NCI-H69 (cell line): ENCODE results near the gene GLCE.
"Not testable (repeated sequence)": the region's sequence is repeated elsewhere in the genome, so short reads cannot be mapped to it uniquely, and the experiment has no call there.

Source experiments
- DNase-seq: peaks from one replicate; lab custom pipeline; 2025; lab: John Stamatoyannopoulos, UW

GLCE gene

DNA sequence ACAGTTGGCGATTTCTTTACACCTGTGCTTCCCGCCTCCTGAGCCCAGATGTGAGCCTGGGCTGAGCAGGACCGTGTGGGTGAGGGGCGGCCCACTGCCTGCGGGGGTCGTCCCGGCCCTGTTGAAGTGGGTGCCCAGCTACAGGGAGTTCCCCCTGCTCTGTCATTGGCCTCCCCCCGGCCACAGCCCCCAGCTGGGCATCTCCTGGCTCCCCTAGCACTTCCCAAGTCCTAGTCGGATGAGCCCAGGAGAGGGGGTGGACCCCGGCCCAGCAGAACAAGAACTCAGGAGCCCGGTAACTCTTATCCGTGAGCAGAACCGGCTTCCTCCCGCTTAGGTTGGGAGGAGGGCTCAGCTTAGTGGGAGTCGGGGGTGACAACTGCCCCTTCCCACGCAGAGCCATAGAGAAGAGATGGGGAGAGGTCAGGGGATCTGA is 139.0 kb downstream of the GLCE start:
- DNase-seq = no peak

DNA sequence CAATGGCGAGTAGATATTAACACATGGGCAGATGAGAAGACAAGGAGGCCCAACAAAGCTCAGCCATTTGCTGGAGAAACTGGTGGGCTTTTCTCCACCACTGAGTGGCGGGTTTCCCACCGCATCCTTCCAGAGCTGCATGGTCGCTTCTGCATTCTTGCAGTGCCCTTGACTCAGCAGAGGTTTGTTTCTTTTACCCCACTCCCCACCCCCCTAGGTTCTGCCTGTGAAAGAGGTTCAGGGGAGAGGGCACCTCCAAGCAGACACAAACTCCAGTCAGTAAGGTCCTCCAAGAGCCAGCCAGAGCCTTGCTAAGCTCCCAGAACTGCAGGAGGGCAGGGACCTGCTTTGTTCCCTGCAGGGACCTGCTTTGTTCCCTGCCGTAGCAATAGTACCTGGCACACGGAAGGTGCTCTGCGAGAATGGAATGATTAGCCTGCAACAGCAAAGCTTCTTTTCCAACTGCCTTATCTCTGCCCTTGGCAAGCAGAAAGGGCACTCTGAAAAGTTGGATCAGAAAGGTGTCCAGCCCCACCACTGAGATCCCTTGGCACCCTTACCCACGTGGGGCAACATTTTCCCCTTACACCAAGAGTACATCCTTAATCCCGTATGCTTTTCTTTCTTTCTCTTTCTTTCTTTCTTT is 139.6 kb downstream of the GLCE start:
- DNase-seq = peak; percentile 63

DNA sequence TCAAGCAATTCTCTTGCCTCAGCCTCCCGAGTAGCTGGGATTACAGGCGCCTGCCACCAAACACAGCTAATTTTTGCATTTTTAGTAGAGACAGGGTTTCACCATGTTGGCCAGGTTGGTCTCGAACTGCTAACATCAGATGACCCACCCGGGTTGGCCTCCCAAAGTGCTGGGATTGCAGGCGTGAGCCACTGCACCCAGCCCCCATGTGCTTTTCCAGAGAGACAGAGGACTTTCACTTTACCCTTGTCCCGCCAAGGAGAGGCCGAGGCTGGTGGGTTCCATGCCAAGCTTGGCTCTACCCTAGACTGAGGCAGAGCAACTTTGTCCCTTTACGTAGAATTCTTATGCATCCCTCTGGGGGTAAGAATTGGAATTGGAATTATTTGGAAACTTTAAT is 140.7 kb downstream of the GLCE start:
- DNase-seq = not testable (repeated sequence)

DNA sequence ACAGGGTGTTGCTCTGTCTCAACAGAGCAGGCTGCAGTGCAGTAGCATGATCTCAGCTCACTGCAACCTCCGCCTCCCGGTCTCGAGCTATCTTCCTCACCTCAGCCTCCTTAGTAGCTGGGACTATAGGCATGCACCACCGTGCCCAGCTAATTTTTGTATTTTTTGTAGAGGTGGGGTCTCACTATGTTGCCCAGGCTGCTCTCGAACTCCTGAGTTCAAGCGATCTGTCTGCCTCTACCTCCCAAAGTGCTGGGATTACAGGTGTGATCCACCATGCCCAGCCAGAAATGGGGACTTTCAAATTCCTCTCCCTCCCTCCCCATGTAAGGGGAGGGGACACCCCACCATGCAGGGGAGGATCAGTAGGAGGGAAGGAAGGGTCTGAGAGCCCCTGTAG is 141.7 kb downstream of the GLCE start:
- not testable (repeated sequence) for DNase-seq

DNA sequence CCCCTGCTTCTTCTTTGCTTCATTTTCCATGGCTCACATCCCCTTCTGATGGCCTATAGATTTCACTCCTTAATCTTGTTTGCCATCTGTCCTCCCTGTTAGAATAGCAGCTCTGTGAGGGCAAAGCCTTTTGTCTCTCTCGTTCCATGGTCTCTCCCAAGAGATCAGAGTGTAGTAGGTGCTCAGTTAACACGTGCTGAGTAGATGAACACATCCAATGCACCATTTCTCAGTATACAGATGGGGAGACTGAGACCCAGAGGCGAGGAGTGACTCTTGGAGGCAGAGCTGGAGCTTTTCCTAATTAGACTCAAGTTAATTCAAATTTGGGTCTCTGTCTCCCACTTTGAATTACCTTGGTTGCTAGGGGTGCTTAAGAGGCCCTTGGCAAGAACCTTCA is 142.5 kb downstream of the GLCE start:
- no peak for DNase-seq

DNA sequence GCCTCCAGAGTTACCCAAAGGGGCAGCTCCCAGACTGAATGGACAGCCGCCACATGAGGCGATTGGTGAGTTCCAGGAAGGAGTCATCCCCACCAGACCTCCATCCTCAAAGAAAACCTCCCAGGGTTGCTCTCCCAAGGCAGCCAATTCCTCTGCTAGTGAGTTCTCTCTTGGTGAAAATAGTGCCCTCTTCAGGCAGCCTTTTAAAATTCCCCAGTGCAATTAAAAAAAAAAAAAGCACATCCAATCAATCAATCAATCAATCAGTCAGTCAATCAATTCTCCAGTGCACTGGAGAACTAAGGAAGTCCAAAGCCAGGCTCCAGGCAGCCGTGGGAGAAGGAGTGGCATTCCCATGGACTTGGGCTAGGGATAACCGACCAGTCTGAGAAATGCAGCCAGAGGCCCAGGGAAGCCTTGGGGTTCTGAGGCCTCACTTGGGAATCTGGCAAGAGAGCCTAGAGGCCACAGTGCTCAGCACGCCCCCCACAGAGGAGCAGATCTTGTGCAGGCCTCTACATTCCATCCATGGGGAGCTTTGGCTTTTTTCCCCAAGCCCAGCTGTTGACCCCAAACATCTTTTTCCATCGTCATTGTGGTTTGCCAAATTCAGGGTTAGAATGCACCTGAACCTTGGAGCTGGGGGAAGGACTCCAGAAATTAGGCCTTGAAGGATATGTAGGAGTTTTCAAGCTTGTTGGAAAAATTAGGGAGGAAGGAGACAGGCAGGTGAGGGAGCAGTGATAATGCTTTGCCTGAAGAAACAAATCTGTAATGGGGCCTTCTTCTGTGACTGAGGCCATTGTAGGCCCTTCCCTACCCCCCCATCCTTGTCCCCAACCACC is 143.1 kb downstream of the GLCE start:
- DNase-seq = peak; percentile 10

DNA sequence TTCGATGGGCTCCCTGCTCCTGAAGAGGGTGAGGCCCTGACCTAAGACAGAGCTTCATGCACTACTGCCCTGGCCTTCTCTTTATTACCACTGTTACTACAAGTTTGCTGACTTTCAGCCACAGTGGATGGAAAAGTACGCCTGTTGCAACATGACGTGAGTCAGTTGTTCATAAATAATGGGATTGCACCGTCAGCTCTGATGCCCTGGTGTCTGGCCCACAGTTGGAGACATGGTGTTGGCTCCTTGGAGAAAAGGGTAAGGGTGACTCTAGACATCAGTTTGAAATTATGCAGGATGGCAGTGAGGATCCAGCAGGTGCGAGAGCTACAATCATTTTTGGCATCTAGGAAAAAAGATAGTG is 143.7 kb downstream of the GLCE start:
- DNase-seq = no peak

DNA sequence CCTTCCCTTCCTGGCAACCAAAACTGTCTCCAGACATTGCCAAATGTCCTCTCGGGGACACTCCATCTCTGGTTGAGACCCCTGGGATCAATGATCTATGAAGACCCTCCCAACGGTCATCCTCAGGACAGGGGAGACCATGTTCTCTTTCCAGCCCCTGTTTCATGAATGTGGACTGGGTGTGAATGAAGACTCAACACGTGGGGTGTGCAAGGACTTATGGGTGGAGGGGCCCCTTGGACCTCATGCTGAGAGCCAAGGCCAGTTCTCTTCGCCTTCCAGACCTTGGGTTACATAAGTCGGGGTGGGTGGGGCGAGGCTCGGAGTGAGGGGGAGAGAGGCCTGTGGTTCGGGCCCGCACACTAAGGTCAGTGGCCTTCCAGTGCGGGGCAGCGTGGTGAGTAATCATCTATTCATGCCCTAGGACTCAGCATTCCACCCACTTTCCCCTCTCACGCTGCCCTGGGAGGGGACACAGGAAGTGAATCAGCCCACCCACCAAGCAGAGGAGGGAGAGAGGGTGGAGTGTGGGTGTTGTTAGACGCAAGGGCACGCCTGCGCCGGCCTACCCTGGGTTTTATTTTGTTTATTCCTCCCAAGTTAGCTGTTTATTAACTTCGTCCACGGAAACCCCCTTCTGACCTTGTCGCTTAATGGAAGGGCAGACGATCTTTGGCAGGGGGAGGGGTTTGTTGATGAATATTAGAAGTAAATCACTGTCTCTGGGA is 144.9 kb downstream of the GLCE start:
- DNase-seq = no peak

DNA sequence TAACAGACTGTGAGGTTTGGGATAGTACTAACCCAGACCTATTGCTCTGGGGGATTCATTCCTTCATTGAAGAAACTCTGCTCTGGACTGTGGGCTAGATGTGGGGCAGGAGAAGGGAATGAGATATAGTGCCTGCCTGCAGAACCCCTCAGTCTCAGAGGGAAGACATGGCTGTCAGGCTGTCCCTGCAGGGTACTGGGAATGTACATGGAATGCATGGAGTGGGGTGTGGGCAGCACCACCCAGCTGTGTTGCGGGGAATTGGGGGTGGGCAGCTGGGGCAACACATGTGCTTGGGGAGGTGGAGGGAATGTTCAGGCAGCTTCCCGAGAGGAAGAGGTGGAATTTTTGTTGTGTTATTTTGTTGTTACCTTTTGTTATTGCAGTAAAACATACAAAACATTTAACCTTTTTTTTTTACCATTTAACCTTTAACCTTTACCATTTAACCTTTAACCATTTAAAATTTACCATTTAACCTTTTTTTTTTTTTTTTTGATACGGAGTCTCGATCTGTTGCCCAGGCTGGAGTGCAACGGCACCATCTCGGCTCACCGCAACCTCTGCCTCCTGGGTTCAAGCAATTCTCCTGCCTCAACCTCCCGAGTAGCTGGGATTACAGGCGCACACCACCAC is 145.6 kb downstream of the GLCE start:
- no peak for DNase-seq

DNA sequence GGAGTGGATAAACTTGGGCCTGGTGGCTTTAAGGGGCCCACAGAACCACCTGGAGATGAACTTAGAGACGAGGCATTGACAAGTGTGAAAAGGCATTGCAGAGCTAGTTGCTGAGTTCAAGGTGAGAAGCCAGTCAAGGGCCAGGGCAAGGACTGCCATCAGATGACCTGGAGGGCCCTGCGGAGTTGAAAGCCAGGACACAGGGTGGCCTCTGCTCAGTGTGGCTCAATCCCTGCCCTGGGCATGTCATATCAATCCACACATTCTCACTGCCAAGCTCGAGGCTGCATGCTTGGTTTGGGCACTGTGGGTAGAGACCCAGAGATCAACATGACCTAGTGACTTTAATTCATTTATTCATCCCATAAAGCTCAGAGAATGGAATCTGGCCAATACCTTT is 147.5 kb downstream of the GLCE start:
- no peak for DNase-seq

DNA sequence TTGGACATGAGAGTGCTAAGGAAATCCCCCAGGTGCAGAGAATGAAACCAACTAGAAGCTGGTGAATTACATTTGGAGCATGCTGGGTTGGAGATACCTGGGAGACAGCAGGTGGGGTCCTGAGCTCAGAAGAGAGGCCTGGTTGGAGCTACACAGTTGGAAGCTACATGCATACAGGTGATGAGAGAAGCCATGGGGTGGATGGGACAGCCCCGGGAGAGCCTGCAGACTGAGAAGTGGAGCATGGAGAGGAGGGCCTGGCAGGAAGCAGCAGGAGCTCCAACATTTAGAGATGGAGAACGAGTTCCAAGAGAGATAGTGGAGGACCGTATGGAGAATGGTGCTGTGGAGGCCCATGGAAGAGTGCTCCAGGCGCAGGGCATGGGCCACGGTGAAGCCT is 148.5 kb downstream of the GLCE start:
- DNase-seq = no peak

DNA sequence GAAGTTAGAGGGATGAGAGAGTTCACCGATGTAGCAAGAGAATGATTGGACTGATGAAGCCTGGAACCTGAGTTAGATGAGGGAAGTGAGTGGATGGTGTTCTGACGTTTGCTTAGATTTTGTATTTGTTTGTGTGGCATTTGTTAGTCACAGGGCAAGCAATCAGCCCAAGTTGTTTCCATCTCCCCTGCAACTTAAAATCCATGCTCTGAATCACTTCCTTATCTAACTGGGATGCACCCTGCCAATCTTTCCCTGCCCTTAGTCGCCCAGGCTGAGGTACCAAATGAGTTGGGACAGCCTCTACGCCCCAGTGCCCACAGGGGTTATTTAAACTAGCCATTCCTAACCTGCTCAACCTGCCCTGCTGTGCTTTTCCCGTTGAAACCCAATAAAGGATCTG is 150.9 kb downstream of the GLCE start:
- no peak for DNase-seq

DNA sequence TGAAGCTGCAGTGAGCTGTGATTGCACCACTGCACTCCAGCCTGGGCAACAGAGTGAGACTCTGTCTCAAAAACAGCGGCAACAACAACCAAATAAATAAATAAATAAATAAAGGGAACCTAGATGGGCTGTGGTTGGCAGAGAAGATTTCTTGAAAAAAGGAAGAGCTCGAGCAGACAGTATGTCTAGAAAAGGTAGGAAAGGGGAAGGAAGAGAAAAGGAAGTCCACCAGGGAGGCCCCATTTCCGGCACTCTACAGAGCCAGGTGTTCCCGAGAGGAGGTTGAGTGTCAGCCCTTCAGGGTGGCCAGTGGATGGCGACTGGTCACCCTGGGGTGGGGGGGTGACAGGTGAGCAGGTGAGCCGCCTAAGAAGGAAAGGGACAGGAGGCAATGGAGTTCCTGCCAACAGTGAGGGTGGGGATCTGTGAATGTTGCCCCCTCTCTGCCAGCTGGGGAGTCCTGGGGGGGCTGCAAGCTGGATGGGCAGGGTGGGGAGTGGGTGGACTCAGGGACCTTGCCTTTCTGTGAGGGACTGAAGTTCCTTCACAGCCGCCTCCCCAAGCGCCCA is 153.1 kb downstream of the GLCE start:
- DNase-seq = no peak

DNA sequence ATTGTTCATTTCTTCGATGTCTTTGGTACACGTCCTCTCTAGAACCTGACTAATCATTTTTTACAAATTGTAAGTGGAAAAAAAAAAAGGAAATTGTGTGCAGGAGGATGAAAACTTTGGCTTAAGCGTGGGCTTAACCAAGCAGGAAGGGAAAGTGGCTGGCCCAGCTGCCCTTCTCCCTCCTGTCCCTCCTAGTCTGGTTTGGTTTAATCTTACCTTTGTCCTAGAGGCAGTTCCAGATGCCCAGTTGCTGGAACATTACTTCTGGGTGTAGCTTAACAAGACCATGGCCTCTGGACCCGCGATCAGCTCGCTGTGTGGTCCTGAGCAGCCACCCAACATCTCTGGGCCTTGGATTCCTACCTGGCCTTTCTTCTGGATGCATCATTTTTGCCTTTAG is 153.7 kb downstream of the GLCE start:
- no peak for DNase-seq

DNA sequence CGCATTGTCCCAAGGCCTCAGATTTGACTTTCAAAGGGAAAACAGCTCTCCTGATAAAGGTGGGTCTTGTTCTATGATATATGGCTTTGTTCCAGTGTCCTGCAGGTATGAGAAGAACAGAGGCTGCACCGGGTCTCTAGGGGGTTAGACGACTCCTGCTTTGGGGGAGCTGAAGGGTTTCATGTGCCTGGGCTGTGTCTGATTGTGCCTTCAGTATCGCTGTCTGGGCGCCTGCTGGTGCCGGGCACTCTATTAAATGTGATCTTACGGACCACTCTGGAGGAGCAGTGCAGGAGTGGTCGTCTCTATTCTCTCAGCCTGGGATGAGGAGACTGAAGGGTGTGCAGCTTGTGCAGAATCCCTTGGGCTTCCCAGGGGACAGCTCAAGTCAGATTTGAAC is 154.3 kb downstream of the GLCE start:
- no peak for DNase-seq

DNA sequence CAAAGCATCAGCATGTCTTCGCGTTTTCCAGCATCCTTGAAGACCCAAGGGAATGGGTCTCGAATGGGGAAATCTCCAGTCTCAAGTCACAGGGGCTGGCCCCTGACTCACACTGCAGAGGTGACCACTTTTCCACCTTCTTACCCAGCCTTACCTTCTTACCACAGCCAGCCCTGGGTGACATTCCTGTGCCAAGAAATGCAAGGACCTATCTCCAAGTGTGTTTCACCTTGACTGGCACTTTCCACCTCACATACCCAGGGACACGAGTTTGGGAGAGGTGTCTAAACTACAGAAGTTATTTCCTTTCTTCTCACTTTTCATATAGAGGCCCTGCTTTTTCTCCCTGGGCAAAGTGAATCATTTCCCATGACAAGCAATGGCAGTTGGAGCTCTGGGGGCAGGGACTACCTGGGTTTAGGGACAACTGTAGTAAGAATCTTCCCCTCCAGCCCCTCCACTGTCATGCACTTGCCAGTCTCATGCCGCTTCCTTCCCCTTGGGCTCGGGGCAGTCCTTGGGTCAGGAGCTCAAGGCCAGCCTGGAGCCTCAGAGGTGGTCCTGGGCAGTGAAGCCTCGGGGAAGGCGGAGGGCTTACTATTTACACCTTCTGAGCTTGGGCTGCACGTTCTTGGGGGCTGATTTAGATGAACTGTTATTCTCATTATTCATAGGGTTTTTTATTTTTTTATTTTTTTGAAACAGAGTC is 155.1 kb downstream of the GLCE start:
- no peak for DNase-seq

DNA sequence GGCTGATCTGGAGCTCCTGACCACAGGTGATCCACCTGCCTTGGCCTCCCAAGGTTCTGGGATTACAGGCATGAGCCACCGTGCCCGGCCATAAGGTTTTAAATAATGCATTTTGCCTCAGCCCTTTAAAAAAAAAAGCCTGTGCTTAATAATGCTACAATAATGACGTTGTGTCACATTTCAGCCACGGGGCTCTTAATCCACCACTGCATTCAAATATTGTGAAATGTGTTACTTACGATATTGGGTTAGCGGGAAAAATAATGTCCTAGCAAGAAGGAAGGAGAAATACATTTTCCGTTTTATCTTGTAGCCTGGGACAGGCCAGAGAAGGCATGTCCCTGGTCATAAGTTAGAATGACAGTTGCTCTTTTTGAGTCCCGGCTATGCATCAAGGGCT is 155.9 kb downstream of the GLCE start:
- no peak for DNase-seq

DNA sequence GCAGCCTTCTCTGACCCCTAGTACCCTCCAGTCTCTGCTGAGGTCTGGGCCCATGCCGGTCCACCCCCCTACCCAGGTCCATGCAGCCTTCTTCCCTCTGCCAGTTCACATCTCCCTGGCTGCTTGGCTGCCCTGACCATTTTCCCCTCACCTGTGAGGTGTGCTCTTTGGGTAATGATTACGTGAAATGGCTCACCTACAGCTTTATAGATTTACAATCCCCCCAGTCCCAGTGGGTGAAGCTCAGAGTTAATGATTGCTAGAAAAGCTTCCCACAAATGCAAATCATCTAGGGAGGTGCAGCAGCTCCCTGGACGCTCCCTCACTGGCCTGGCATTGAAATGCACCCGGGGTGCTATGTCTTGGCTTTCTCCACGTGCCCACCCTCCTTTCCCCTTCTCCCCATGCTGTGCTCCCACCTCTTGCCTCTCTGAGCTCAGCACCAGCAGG is 157.0 kb downstream of the GLCE start:
- no peak for DNase-seq

DNA sequence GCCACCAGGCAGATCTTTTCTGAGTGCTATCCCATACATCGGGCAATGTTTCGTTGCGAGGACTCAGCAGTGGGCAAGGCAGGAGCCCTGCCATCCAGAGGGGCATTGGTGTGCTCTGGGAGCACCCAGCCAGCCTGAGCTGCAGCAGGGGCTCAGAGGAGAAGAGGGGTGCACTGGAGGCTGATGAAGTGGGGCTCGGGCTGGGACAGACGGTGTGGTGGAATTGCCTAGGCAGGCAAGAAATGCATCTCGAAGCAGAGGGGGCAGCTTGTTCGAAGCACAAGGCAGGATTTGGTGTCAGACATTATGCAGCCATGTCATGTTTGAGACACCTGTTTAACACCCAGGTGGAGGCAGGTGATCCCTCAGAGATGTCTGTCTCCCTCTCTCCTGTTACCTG is 157.6 kb downstream of the GLCE start:
- no peak for DNase-seq

DNA sequence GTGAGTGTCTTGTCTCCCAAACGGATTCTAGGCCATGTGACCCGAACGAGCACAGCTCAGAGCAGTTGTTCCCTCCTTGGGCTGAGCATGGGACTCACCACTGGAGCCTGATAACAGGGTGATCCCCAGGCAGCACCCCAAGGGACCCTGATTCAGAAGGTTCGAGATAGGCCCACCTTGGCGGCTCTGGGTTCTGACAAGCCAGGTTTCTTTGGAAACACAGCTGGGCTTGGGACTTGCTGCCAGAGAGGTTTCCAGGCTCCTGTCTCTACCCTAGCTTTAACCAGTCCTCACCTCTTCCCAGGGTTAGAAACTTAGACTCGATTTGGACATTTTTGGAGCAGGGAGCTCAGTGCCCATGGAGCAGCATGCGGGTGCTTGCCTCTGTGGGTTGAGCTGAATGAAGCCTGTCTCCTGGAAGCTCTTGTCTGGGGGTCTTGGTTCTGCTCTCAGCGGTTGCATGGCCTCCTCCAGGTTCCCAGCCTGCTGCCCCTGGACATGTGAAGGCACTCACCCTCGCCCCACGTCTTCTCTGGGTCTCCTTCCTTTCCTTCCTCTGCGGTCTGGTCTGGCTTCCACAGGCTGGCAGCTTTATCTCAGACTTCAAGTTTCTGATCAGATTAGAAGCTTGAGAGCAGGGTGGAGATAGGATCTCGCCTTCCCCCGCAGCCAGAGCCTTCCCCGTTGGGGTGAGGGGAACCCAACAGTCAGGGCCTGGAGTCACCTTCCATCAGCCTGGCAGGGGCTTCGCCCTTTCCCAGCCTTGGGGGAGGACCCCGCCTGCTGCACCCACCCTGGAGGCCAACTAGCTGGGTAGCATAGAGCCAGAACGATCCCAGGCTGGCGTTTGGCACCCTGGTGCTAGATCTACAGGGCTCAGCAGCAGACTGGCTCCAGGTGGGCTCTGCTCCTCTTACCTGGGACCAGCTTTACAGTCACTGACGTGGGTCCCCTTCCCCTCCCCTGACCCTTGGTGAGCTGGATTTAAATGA is 159.2 kb downstream of the GLCE start:
- no peak for DNase-seq
